HL-60 (cell line): ENCODE measurements around the gene CNST.

Source experiments
- DNase-seq, 2 experiments: peaks; one replicate each; pipeline ENCODE4 v3.0.0-alpha.2; 2010 to 2020; ENCODE audit warnings: low read depth in 1 of 2, low spot score in 1 of 2
- H3K27ac ChIP-seq: fragments of 250-450 bp; sonication (Bioruptor Pico); replicated peaks from 2 replicates; pipeline ENCODE4 v1.5.1; 2020; ENCODE audit warnings: mild to moderate bottlenecking, moderate library complexity
- H3K27me3 ChIP-seq: fragments of 250-450 bp; sonication (Bioruptor Pico); 2 replicates; pipeline ENCODE4 v1.5.1; 2021; ENCODE audit warnings: mild to moderate bottlenecking, moderate library complexity; ENCODE audit not compliant: insufficient read depth, poor library complexity, severe bottlenecking
- H3K4me3 ChIP-seq: replicated peaks from 2 replicates; pipeline ENCODE4 v1.5.1; 2011; ENCODE audit warnings: mild to moderate bottlenecking, control low read depth, low read length; ENCODE audit not compliant: insufficient read depth
- CTCF ChIP-seq: IDR thresholded peaks from one replicate; pipeline ENCODE4 v1.5.1; 2011; ENCODE audit warnings: low read length, control low read depth, inconsistent platforms; ENCODE audit not compliant: insufficient read depth
- GABPA ChIP-seq: IDR thresholded peaks from 2 replicates; pipeline ENCODE4 v1.6.1; 2012; ENCODE audit warnings: low read depth
- POLR2AphosphoS5 ChIP-seq: IDR thresholded peaks from 2 replicates; pipeline ENCODE4 v1.6.1; 2012; ENCODE audit warnings: low read depth
- REST ChIP-seq: IDR thresholded peaks from 2 replicates; pipeline ENCODE4 v1.6.1; 2012; ENCODE audit warnings: low read depth; ENCODE audit not compliant: insufficient replicate concordance
- SPI1 ChIP-seq: IDR thresholded peaks from 2 replicates; pipeline ENCODE4 v1.6.1; 2012; ENCODE audit warnings: low read depth, mild to moderate bottlenecking, borderline replicate concordance

CNST gene

GRCh38 chr1:246591047-246591446 lies 24.8 kb downstream of the CNST start:
- DNase-seq: no peak
- no peak for TF ChIP-seq REST
- TF ChIP-seq GABPA: no peak
- no peak for TF ChIP-seq POLR2AphosphoS5
- TF ChIP-seq CTCF: no peak
- TF ChIP-seq SPI1: no peak
- Histone ChIP-seq H3K4me3 (no peak overlapping the region), H3K27ac (no peak overlapping the region), H3K27me3 (no peaks in the 10 kb centered on the region)

- Histone ChIP-seq H3K27me3 (no peaks in the 10 kb centered on the region), H3K27ac (no peak overlapping the region), H3K4me3 (no peak overlapping the region)
- no peak for DNase-seq
- no peak for TF ChIP-seq POLR2AphosphoS5
- TF ChIP-seq REST: no peak
- TF ChIP-seq CTCF: no peak
- no peak for TF ChIP-seq GABPA
- no peak for TF ChIP-seq SPI1
Measured at GRCh38 chr1:246591504-246591903, 25.2 kb downstream of the CNST start.

- Histone ChIP-seq H3K27me3 (no peaks in the 10 kb centered on the region), H3K4me3 (no peak overlapping the region), H3K27ac (no peak overlapping the region)
- TF ChIP-seq CTCF: no peak
- TF ChIP-seq SPI1: no peak
- no peak for TF ChIP-seq GABPA
- no peak for TF ChIP-seq POLR2AphosphoS5
- TF ChIP-seq REST: no peak
- no peak for DNase-seq
Measured at GRCh38 chr1:246591958-246592357, 25.7 kb downstream of the CNST start.
